COLO668 (cell line): Measurements from ENCODE around the gene RCAN3.
"Not testable (repeated sequence)": the region's sequence is repeated elsewhere in the genome, so short reads cannot be mapped to it uniquely, and the experiment has no call there.

Source experiments
- DNase-seq: peaks from one replicate; lab custom pipeline; 2025; ENCODE audit not compliant: unreplicated experiment; lab: John Stamatoyannopoulos, UW

The RCAN3 gene

GRCh38 chr1:24484199-24484598 lies 18.4 kb upstream of the RCAN3 start:
- no peak for DNase-seq

DNA sequence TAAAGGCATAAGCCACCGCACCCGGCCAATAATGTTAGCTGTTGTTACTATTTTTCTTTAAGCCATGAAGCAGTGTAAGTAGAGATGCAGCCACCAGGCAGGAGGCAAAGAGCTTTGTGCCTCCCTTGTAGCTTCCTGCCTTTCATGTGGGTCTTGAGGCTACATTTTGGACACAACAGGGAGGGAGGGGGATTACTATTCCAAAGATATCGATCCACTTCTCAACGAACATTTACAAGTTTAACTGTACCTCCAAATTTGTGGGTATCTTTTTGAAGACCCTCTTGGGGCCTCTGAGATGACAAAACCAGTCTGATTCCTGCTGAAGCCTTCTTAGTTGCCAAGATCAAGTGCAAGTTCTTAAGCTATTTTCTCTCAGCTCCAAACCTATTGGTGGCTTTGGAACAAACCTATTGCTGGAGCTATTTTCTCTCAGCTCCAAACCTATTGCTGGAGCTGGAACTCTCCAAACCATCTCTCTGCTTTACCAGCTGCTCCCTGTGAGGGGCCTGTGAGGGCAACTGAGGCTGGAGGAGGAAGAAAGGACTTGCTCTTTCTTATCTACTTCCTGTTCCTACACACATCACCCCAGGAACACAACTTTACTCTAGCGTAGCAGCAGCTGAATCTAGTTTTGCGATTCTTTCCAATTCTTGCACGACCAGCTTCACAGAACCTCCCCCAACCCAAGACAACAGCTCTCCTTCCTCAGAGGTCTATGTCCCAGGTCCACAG lies 16.1 kb upstream of the RCAN3 start:
- DNase-seq: no peak

GRCh38 chr1:24487455-24487854 lies 15.2 kb upstream of the RCAN3 start:
- no peak for DNase-seq

- DNase-seq: not testable (repeated sequence)
Measured at GRCh38 chr1:24488159-24488558, 14.5 kb upstream of the RCAN3 start.

- DNase-seq: no peak
Measured at GRCh38 chr1:24489674-24490073, 13.0 kb upstream of the RCAN3 start.

GRCh38 chr1:24490101-24490781 lies 12.4 kb upstream of the RCAN3 start:
- no peak for DNase-seq

- no peak for DNase-seq
Measured at GRCh38 chr1:24491577-24492360, 10.9 kb upstream of the RCAN3 start.

DNA sequence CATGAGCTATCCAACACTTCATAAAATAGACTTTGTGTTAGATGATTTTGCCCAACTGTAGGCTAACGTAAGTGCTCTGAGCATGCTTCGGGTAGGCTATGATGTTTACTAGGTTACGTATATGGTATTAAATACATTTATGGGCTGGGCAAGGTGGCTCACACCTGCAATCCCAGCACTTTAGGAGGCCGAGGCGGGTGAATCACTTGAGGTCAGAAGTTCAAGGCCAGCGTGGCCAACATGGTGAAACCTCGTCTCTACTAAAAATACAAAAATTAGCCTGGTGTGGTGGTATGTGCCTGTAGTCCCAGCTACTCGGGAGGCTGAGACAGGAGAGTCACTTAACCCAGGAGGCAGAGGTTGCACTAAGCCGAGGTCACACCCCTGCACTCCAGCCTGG lies 9.7 kb upstream of the RCAN3 start:
- DNase-seq: not testable (repeated sequence)

DNA sequence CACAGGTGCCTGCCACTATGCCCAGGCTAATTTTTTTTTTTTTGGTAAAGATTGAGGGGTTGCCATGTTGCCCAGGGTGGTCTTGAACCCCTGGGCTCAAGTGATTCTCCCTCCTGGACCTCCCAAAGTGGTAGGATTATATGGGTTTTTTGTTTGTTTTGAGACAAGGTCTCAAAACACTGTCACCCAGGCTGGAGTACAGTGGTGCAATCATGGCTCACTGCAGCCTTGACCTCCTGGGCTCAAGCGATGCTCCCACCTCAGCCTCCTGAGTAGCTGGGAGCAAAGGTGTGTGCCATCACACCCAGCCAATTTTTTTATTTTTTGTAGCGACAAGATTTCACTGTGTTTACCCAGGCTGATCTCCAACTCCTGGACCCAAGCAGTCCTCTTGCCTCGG lies 8.9 kb upstream of the RCAN3 start:
- DNase-seq: no peak

GRCh38 chr1:24498589-24498988 lies 4.0 kb upstream of the RCAN3 start:
- DNase-seq: no peak

- DNase-seq: no peak
Measured at GRCh38 chr1:24500448-24501048, 2.1 kb upstream of the RCAN3 start.

- peak; percentile 34 for DNase-seq
Measured at GRCh38 chr1:24501371-24502064, 1.1 kb upstream of the RCAN3 start.

DNA sequence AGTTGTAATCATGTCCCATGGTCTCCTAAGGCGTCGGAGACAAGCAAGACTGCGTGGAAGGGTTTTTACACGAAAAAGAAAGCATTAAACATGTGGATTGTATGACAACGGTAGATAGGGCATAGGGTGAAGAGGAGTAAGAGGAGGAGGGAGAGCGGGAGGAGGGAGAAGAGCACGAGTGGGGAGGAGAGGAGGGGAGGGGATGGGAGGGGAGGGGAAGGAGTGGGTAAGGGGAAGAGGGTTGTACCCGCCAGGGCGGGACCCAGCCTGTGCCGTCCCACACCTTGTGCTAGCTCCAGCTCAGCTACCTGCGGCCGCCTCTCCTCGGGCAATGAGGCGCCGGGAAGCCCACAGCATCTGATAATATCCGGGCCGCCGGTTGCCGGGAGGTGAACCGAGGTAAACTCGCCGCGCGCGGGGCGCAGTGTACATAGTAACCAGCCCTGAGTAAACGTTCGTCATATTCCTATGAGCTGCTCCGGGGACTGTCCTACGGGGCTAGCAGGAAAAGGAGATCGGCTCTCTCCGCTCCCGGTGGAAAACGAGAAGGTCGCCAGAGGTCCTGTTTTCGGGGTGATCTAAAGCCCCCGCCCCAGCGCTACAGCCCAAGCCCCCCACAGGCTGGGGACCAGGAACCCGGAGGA lies 449 bp upstream of the RCAN3 start:
- peak; percentile 98 for DNase-seq

- DNase-seq: peak; percentile 70
Measured at GRCh38 chr1:24503059-24503751, 569 bp downstream of the RCAN3 start.

DNA sequence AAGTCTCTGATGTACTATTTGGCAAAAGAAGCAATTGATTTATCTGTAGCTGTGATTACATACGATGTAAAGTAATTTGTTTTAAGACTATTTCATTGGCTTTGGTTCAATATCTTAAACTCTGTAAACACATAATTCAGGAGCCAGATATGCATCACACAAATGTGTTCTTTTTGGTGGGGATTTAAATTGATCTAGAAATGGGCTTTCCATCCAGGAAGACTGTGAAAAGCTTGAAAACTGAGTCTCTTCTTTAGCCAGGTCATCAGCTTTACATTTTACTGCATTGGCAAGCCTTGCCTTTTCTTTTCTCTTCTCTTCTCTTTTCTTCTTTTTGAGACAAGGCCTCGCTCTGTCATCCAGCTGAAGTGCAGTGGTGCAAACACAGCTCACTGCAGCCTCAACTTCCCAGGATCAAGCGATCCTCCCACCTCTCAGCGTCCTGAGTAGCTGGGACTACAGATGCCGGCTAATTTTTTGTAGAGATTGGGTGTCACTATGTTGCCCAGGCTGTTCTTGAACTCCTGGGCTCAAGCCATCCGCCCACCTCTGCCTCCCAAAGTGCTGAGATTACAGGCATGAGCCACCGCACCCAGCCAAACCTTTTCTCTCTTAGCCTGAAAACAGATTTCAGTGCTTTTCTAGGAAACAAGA lies 1.4 kb downstream of the RCAN3 start:
- DNase-seq: no peak

DNA sequence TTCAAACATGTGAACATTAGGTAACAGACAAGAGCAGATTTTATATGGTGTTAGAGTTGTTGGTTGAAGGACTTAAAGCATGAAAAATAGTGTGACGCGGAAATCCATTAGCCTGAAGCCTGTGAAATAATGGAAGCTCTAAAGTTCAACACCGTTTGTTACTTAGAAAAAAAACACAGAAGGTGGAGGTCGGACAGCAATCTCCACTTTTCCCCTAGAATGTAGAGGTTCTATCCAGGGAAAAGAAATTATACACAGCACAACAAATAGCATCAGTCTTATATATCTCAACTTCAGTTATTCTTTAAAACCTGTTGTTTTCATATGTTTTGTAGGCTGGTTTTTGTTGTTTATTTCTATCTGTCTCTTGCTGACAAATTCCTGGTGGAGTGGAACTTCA lies 1.9 kb downstream of the RCAN3 start:
- DNase-seq: no peak

DNA sequence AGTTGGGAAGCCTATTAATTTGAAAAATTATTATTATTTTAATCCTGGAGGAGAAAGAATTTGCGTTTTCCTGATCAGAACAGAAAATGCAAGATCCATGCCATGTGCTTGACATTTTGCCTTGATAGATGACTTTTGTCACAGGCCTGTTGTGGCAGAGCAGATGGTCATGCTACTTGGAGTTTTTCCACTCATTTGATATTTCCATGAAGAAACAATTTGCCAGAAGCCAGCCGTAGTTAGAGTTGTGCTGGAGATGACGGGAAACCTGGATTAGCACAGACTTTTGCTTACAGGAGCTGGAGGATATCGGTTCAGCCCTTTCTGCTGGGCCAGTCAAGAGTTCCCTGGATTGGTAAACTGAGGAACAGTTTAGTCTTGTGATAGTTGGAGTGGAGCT lies 3.2 kb downstream of the RCAN3 start:
- DNase-seq: no peak

DNA sequence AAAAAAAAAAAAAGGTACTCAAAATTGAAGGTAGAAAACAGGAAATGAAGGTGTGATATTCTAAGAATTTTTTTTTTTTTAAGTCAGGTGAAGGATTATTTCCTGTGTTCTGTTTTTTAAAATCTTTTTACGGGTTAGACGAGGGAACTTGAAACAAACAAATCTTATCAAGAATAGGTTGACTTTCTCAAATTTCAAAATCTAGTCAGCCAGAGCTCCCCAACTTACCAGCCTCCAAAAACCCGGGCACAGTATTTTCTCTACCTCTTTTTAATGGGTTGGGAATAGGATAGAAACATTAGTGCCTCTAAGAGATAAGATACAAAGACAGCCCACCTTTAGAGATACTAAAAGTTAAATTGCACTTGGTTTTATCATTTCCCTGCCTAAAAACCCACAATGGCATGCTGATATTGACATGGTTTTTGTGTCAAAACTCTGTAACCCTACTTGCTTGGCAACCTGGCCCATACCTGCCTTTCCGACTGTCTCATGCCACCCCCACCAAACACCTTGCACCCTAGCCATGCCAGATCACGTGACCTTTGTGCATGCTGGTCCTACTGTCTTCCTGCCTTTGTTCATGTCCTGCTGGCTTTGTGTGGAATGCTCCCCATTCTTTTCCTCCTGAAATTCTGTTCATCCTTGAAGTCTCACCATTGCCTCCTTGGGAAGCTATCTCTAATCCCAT lies 4.2 kb downstream of the RCAN3 start:
- DNase-seq: no peak

GRCh38 chr1:24507405-24507804 lies 4.8 kb downstream of the RCAN3 start:
- DNase-seq: no peak
